RWPE1 (cell line): Measurements from ENCODE around the gene RERE.

ENCODE experiments used
- CTCF ChIA-PET: fragments of 350-600 bp; sonication (Branson Sonifier 250); formaldehyde crosslinking; extraction: SDS; loops from one replicate; lab custom pipeline; 2021; lab: Yijun Ruan, JAX
- POLR2A ChIA-PET: fragments of 400-600 bp; formaldehyde crosslinking; extraction: SDS; loops from one replicate; lab custom pipeline; 2020; ENCODE audit warnings: antibody characterized with exemption; ENCODE audit not compliant: low non-redundant PET; lab: Yijun Ruan, JAX
- DNase-seq: peaks from one replicate; pipeline ENCODE4 v3.0.0; 2012; ENCODE audit warnings: low spot score
- H3K27ac ChIP-seq: fragments of 450-650 bp; 2 replicates; pipeline ENCODE4 v1.5.1; 2017
- CTCF ChIP-seq: fragments of 450-650 bp; conservative IDR thresholded peaks from 2 replicates; pipeline ENCODE4 v1.5.1; 2017; ENCODE audit warnings: low read depth, mild to moderate bottlenecking

Gene RERE

DNA sequence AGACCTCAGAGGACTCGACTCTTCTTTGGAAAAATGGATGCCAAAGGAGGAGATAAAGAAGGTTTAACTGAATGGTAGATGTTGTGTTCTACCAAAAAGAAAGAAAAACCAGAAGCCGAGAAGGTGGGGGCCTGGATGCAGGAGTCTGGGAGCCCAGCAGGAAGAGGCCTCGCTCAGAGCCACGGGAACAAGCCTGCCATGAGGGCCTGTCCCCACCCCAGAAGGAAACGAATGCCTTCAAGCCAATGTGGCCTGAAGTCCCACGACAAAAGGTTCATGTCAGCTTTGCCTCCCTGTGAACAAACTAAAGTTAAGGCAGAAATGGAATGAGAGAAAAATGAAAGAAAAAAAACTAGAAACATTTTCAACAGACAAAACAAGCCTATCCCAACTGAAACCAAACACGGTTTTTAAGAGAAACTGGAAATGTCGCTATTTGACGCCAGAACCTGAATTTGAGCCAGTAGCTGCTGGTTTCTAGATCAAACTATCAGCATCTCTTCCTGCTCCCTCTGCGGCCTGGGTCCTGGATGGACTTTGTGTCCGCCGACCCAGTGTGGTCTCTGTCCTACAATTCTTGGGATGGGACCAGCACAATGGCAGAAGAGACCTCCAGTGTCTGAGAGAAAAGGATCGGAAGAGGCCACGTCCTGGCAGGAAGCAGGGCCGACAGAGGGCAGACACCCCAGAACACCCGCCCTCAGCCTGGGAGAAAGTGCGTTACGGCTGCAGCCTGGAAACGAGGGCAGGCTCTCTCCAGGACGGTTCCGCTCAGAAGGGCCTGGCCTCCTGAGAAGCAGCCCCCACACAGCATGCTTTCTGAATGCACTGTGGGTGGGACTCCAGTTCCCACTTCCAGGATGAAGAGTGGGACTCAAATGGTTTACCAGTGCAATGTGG, 464.3 kb downstream of the RERE start:
- ChIA-PET CTCF (no interaction called here), POLR2A (no interaction called here)
- peak overlapping the region; percentile 61 for H3K27ac ChIP-seq
- DNase-seq, result no peak
- TF ChIP-seq CTCF, result no peak

GRCh38 chr1:8352471-8352845, 465.0 kb downstream of the RERE start:
- CTCF ChIA-PET, result no interaction called here
- no peak for TF ChIP-seq CTCF
- DNase-seq, result no peak
- peak overlapping the region; percentile 61 for H3K27ac ChIP-seq
- POLR2A ChIA-PET, result no interaction called here

DNA sequence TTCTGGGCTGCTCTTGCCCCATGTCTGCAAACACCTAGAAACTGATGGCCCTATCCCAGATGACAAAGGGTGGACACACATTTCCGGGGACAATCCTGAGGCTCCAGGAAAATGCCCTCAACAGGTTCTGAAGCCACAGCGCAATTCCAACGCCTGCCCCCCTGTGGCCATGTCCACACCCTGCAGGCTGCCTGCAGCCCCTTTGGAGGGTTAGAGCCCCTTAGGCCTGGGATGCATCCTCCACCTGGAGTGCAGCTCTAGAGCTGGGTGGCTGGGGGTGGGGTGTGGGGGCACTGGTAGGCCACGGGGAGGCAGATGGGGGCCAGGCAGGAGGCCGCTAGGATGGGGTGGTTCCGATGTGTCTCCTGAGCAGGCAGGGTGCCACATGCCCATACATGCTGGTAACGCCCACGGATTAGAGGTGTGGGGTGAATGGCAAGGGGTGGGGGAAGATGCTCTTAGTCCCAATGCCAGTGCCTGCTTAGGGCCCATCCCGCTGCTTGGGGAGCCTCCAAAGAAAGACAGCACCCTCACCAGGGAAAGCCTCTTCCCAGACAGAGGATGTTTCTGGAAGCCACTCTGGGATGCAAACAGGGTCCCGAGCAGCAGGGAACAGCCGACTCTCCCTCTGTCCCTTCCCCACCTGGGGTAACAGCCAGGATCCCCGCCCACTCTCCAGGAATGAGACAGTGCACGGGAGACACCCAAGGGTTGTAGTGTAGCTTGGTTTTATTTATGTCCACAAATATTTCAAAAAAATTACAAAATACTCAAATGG, 465.6 kb downstream of the RERE start:
- ChIA-PET CTCF (interaction anchor here (0.6 to 0.7 kb wide), 2 partner anchors 59 to 294 kb away, joined by 3 read pairs; no protein-coding TSS in a partner anchor), POLR2A (no interaction called here)
- TF ChIP-seq CTCF, result peak; percentile 53
- H3K27ac ChIP-seq, result peak overlapping the region; percentile 61
- DNase-seq, result peak; percentile 86

GRCh38 chr1:8350914-8351684, 466.3 kb downstream of the RERE start:
- no peak for TF ChIP-seq CTCF
- DNase-seq, result no peak
- peak overlapping the region; percentile 61 for H3K27ac ChIP-seq
- POLR2A ChIA-PET, result no interaction called here
- CTCF ChIA-PET, result interaction anchor here (0.6 to 0.7 kb wide), 2 partner anchors 59 to 295 kb away, joined by 3 read pairs; no protein-coding TSS in a partner anchor

DNA sequence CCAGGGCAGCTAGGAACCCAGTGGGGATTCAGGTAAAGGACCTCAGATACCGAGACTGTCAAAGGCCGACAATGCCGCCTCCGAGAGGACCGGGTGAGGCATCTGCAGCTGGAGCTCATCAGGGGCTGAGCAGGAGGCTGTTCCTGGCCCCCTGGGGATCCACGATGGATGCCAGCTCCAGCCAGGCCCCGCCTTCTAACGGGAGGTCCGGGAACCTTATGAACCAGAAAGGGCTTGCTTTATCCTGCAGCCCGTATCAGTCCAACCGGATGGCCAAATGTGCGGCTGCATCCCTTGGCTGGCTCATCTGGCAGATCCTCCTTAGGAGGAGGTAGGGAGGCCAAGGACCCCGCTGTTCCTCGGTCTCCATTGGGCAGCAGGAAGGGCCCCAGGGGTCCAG, 467.5 kb downstream of the RERE start:
- no peak for DNase-seq
- ChIA-PET POLR2A (no interaction called here), CTCF (interaction anchor here (0.5 to 1.5 kb wide), 3 partner anchors 323 to 375 kb away, joined by 3 to 11 read pairs (median 8); no protein-coding TSS in a partner anchor)
- TF ChIP-seq CTCF, result no peak
- peak overlapping the region; percentile 61; the same call in 1 of the 2 replicates for H3K27ac ChIP-seq

GRCh38 chr1:8349473-8349865, 468.0 kb downstream of the RERE start:
- CTCF ChIA-PET, result interaction anchor here (0.6 to 1.5 kb wide), 6 partner anchors 321 to 594 kb away, joined by 3 to 11 read pairs (median 6); no protein-coding TSS in a partner anchor
- no peak for DNase-seq
- no peak for TF ChIP-seq CTCF
- POLR2A ChIA-PET, result no interaction called here
- no peak overlapping the region for H3K27ac ChIP-seq
